ENCODE results near the gene AQP12B. TPM values are rescaled to one million over a fixed set of nuclear protein-coding genes. Genes with fewer than 3 reads are reported as not detected.

Gene AQP12B
- total RNA-seq, 1 donor from 2014 or later = not detected

- intact Hi-C loops (cut with micrococcal nuclease) = no loop called here
- H3K9me3 ChIP-seq (replicated peaks) = no peaks in the 10 kb centered on the region
- no peak overlapping the region for H3K4me3 ChIP-seq
- no peak overlapping the region for H3K27ac ChIP-seq (replicated peaks)
- no peak for DNase-seq
- H3K27me3 ChIP-seq (ENCODE audit: low read depth) = peaks cover 69% of the 10 kb centered on the region
- no peaks in the 10 kb centered on the region for H3K36me3 ChIP-seq
- no peak for TF ChIP-seq CTCF (IDR thresholded peaks at IDR 0.05; ENCODE audit: borderline replicate concordance)
- no peaks in the 10 kb centered on the region for H3K4me1 ChIP-seq
Observed at GRCh38 chr2:240724431-240724830, 41.7 kb upstream of the AQP12B start.

GRCh38 chr2:240723851-240724250 lies 41.2 kb upstream of the AQP12B start:
- intact Hi-C loops (cut with micrococcal nuclease) = no loop called here
- no peak for TF ChIP-seq CTCF (IDR thresholded peaks at IDR 0.05; ENCODE audit: borderline replicate concordance)
- no peak for DNase-seq

GRCh38 chr2:240722796-240723735 lies 40.4 kb upstream of the AQP12B start:
- H3K9me3 ChIP-seq (replicated peaks) = no peaks in the 10 kb centered on the region
- no peaks in the 10 kb centered on the region for H3K36me3 ChIP-seq
- intact Hi-C loops (cut with micrococcal nuclease) = no loop called here
- H3K27ac ChIP-seq (replicated peaks) = no peak overlapping the region
- H3K4me1 ChIP-seq = no peaks in the 10 kb centered on the region
- no peak for TF ChIP-seq CTCF (IDR thresholded peaks at IDR 0.05; ENCODE audit: borderline replicate concordance)
- H3K4me3 ChIP-seq = no peak overlapping the region
- peaks cover 77% of the 10 kb centered on the region for H3K27me3 ChIP-seq (ENCODE audit: low read depth)
- DNase-seq = no peak

More at GRCh38 chr2:240723851-240724250, 41.2 kb upstream of the AQP12B start:
- no peaks in the 10 kb centered on the region for H3K4me1 ChIP-seq
- no peak overlapping the region for H3K27ac ChIP-seq (replicated peaks)
- no peak overlapping the region for H3K4me3 ChIP-seq
- no peaks in the 10 kb centered on the region for H3K9me3 ChIP-seq (replicated peaks)
- peaks cover 69% of the 10 kb centered on the region for H3K27me3 ChIP-seq (ENCODE audit: low read depth)
- no peaks in the 10 kb centered on the region for H3K36me3 ChIP-seq

GRCh38 chr2:240722376-240722775 lies 39.7 kb upstream of the AQP12B start:
- no peaks in the 10 kb centered on the region for H3K9me3 ChIP-seq (replicated peaks)
- intact Hi-C loops (cut with micrococcal nuclease) = no loop called here
- no peak overlapping the region for H3K27ac ChIP-seq (replicated peaks)
- H3K4me3 ChIP-seq = no peak overlapping the region
- H3K27me3 ChIP-seq (ENCODE audit: low read depth) = peaks cover 82% of the 10 kb centered on the region
- no peaks in the 10 kb centered on the region for H3K36me3 ChIP-seq
- TF ChIP-seq CTCF (IDR thresholded peaks at IDR 0.05; ENCODE audit: borderline replicate concordance) = no peak
- DNase-seq = no peak
- no peaks in the 10 kb centered on the region for H3K4me1 ChIP-seq

- Histone ChIP-seq H3K27ac (replicated peaks) (no peak overlapping the region), H3K4me1 (no peaks in the 10 kb centered on the region), H3K9me3 (replicated peaks) (no peaks in the 10 kb centered on the region), H3K36me3 (no peaks in the 10 kb centered on the region), H3K4me3 (no peak overlapping the region), H3K27me3 (ENCODE audit: low read depth) (peaks cover 82% of the 10 kb centered on the region)
- no peak for TF ChIP-seq CTCF (IDR thresholded peaks at IDR 0.05; ENCODE audit: borderline replicate concordance)
- intact Hi-C loops (cut with micrococcal nuclease) = no loop called here
- no peak for DNase-seq
Observed at GRCh38 chr2:240721596-240722180, 39.0 kb upstream of the AQP12B start.

All from left ventricle myocardium inferior (tissue), 1 donor.